ENCODE data around the gene CALHM4. TPM values are rescaled to one million over a fixed set of nuclear protein-coding genes. Genes with fewer than 3 reads are reported as not detected.

CALHM4 gene
- total and polyA plus RNA-seq, 2 donors (not counting 3 experiments of a cell fraction or from before 2014, with no cell fraction given) = 1.2 TPM; not detected in 1

- Histone ChIP-seq H3K27ac (ENCODE audit: insufficient read depth, low read depth, low read length) (no peak overlapping the region), H4K20me1 (replicated peaks; ENCODE audit: control insufficient read depth, extremely low read depth, insufficient read depth, low read length) (no peaks in the 10 kb centered on the region), H2AFZ (ENCODE audit: low read depth, low read length) (peak overlapping the region; percentile 56), H3K36me3 (ENCODE audit: control insufficient read depth in 2 of 2, extremely low read depth in 1 of 2, insufficient read depth in 2 of 2, low read length in 2 of 2) (no peaks in the 10 kb centered on the region), H3K27me3 (ENCODE audit: control insufficient read depth in 2 of 2, insufficient read depth in 2 of 2, low read length in 2 of 2) (peaks cover 0 to 2% of the 10 kb centered on the region in 2 experiments), H3K4me2 (ENCODE audit: insufficient read depth, low read length) (no peak overlapping the region), H3K9me3 (replicated peaks; ENCODE audit: control insufficient read depth, insufficient read depth, low read length) (no peaks in the 10 kb centered on the region), H3K4me3 (replicated peaks in 1 of 3; ENCODE audit: insufficient read depth in 1 of 3, low read depth in 1 of 3, low read length in 3 of 3) (no peak overlapping the region), H3K4me1 (ENCODE audit: control insufficient read depth, extremely low read depth, insufficient read depth, low read length) (no peaks in the 10 kb centered on the region), H3K9me1 (replicated peaks; ENCODE audit: control insufficient read depth, extremely low read depth, insufficient read depth, low read length) (no peaks in the 10 kb centered on the region), H3K9ac (replicated peaks; ENCODE audit: extremely low read depth, insufficient read depth, low read length) (no peak overlapping the region), H3K79me2 (ENCODE audit: control insufficient read depth, insufficient read depth, low read length) (no peaks in the 10 kb centered on the region)
- TF ChIP-seq MYC (IDR thresholded peaks at IDR 0.05; ENCODE audit: low read depth, low read length) (no peak), POLR2AphosphoS5 (IDR thresholded peaks at IDR 0.05; ENCODE audit: insufficient read depth, low read depth, low read length) (no peak), JUN (IDR thresholded peaks at IDR 0.05; ENCODE audit: borderline replicate concordance, insufficient read depth, insufficient read length, low read depth) (no peak), POLR2A (IDR thresholded peaks at IDR 0.05; ENCODE audit: low read depth, low read length) (no peak)
- TF ChIP-seq, protein P1, sequence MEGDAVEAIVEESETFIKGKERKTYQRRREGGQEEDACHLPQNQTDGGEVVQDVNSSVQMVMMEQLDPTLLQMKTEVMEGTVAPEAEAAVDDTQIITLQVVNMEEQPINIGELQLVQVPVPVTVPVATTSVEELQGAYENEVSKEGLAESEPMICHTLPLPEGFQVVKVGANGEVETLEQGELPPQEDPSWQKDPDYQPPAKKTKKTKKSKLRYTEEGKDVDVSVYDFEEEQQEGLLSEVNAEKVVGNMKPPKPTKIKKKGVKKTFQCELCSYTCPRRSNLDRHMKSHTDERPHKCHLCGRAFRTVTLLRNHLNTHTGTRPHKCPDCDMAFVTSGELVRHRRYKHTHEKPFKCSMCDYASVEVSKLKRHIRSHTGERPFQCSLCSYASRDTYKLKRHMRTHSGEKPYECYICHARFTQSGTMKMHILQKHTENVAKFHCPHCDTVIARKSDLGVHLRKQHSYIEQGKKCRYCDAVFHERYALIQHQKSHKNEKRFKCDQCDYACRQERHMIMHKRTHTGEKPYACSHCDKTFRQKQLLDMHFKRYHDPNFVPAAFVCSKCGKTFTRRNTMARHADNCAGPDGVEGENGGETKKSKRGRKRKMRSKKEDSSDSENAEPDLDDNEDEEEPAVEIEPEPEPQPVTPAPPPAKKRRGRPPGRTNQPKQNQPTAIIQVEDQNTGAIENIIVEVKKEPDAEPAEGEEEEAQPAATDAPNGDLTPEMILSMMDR (IDR thresholded peaks at IDR 0.05; ENCODE audit: extremely low read depth in 1 of 2, insufficient read depth in 1 of 2, low read depth in 1 of 2, low read length in 2 of 2) = peak; percentile 43 to 51
- dilution Hi-C loops (cut with MboI; ENCODE audit: extremely low pct_ligation_motif_present, low sequenced_read_pairs) (no loop called here), intact Hi-C loops (cut with micrococcal nuclease) (loop anchor here (1.0 to 2.0 kb wide), 3 partner anchors 25 to 311 kb away; no protein-coding TSS in a partner anchor)
- CTCF ChIA-PET = interaction anchor here (1.0 to 6.6 kb wide), 8 partner anchors 19 to 267 kb away, joined by 3 to 73 read pairs (median 13); partner anchors contain the start of gene CALHM5
- BruUV-seq (replicated peaks) = no TSS peak
- POLR2A ChIA-PET = no interaction called here
- FAIRE-seq (peak; percentile 69), DNase-seq (ENCODE audit: low read depth, low spot score) (peak; percentile 71)
These were observed 17.3 kb upstream of the CALHM4 start for GRCh38 chr6:116536216-116536621.

DNA sequence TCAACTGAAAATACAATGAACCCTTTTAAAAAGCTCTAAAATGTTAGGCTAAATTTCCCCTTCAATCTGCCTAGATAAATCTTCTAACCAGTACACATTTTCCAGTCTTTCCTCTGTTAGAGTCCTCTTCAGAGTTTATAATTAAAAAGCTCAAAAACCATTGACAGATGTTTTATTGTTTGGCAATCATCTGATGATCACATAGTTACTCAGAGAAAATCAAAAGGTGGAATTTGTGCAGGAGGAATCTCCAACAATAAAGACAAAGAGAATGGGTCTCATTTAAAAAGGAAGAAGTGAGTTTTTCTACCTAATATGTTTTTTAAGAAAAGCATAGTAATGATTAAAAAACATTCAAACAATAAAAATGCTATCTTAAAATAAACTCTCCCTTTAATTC is 11.1 kb upstream of the CALHM4 start:
- H3K9me1 ChIP-seq (replicated peaks; ENCODE audit: control insufficient read depth, extremely low read depth, insufficient read depth, low read length) = no peaks in the 10 kb centered on the region
- intact Hi-C loops (cut with micrococcal nuclease) (no loop called here), dilution Hi-C loops (cut with MboI; ENCODE audit: extremely low pct_ligation_motif_present, low sequenced_read_pairs) (no loop called here)
- H3K36me3 ChIP-seq (ENCODE audit: control insufficient read depth in 2 of 2, extremely low read depth in 1 of 2, insufficient read depth in 2 of 2, low read length in 2 of 2) = no peaks in the 10 kb centered on the region
- H4K20me1 ChIP-seq (replicated peaks; ENCODE audit: control insufficient read depth, extremely low read depth, insufficient read depth, low read length) = no peaks in the 10 kb centered on the region
- no TSS peak for BruUV-seq (replicated peaks)
- FAIRE-seq = no peak
- ChIA-PET POLR2A (no interaction called here), CTCF (interaction anchor here (0.9 to 6.6 kb wide), 10 partner anchors 8 to 274 kb away, joined by 3 to 73 read pairs (median 8); partner anchors contain the start of gene CALHM4)
- H2AFZ ChIP-seq (ENCODE audit: low read depth, low read length) = no peak overlapping the region
- no peaks in the 10 kb centered on the region for H3K79me2 ChIP-seq (ENCODE audit: control insufficient read depth, insufficient read depth, low read length)
- no peaks in the 10 kb centered on the region for H3K27me3 ChIP-seq (ENCODE audit: control insufficient read depth in 2 of 2, insufficient read depth in 2 of 2, low read length in 2 of 2)
- H3K27ac ChIP-seq (ENCODE audit: insufficient read depth, low read depth, low read length) = no peak overlapping the region
- H3K9ac ChIP-seq (replicated peaks; ENCODE audit: extremely low read depth, insufficient read depth, low read length) = no peak overlapping the region
- H3K4me1 ChIP-seq (ENCODE audit: control insufficient read depth, extremely low read depth, insufficient read depth, low read length) = no peaks in the 10 kb centered on the region
- H3K9me3 ChIP-seq (replicated peaks; ENCODE audit: control insufficient read depth, insufficient read depth, low read length) = no peaks in the 10 kb centered on the region
- no peak for TF ChIP-seq MAX (IDR thresholded peaks at IDR 0.05; ENCODE audit: insufficient read depth, insufficient read length)
- TF ChIP-seq MYC (IDR thresholded peaks at IDR 0.05; ENCODE audit: low read depth, low read length) = no peak
- no peak for TF ChIP-seq FOS (IDR thresholded peaks at IDR 0.05; ENCODE audit: borderline replicate concordance, insufficient read depth, low read length)
- no peak for TF ChIP-seq EZH2 (IDR thresholded peaks at IDR 0.05; ENCODE audit: borderline replicate concordance, low read depth, low read length, severe bottlenecking)
- TF ChIP-seq JUN (IDR thresholded peaks at IDR 0.05; ENCODE audit: borderline replicate concordance, insufficient read depth, insufficient read length, low read depth) = no peak
- no peak for TF ChIP-seq POLR2A (IDR thresholded peaks at IDR 0.05; ENCODE audit: low read depth, low read length)
- no peak for TF ChIP-seq POLR2AphosphoS5 (IDR thresholded peaks at IDR 0.05; ENCODE audit: insufficient read depth, low read depth, low read length)
- TF ChIP-seq, protein P1 (IDR thresholded peaks at IDR 0.05; ENCODE audit: extremely low read depth in 1 of 2, insufficient read depth in 1 of 2, low read depth in 1 of 2, low read length in 2 of 2) = no peak
- TF ChIP-seq GATA2 (IDR thresholded peaks at IDR 0.05; ENCODE audit: insufficient read depth, insufficient read length, low read depth, low read length) = no peak
- no peak overlapping the region for H3K4me3 ChIP-seq (replicated peaks in 1 of 3; ENCODE audit: insufficient read depth in 1 of 3, low read depth in 1 of 3, low read length in 3 of 3)
- no peak overlapping the region for H3K4me2 ChIP-seq (ENCODE audit: insufficient read depth, low read length)
- no peak for DNase-seq (ENCODE audit: low read depth, low spot score)

All from endothelial cell of umbilical vein (primary cell).